Breast epithelium (tissue), 3 donors: Measurements from ENCODE around the gene HUNK.

Source experiments
- POLR2A ChIP-seq: fragments of 450-650 bp; IDR thresholded peaks from one replicate; pipeline ENCODE4 v1.6.1; 2016; ENCODE audit warnings: antibody characterized with exemption, mild to moderate bottlenecking, moderate library complexity
- POLR2AphosphoS5 ChIP-seq, 3 donors: sonication (generic); formaldehyde crosslinking; IDR thresholded peaks; one replicate each; pipeline ENCODE4 v1.6.1; 2017; ENCODE audit warnings: antibody characterized with exemption in 3 of 3
- TF ChIP-seq, protein P1 (sequence below), 3 donors: fragments of 450-650 bp; IDR thresholded peaks; one replicate each; pipeline ENCODE4 v1.5.1; 2016 to 2017; ENCODE audit warnings: antibody characterized with exemption in 3 of 3, mild to moderate bottlenecking in 3 of 3, moderate library complexity in 3 of 3

DNA sequence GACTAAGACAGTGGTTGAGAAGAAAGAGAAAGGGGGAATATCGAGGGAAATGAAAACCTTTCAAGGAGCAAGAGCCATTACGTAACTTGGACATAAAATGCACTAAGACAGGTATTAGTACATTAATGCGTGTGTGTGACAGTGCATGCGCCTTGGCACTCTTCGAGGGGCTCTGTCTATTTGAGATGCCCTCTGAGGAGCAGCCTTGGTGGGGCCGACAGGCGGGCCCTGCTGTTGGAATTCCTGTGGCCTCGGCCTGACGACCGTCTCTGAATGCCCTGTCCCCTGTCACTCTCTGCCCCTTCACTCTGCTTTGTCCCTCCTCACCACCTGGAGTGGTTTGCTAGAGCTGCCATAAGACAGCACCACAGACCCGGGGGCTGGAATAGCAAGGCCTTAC, 12.3 kb downstream of the HUNK start:
- TF ChIP-seq, protein P1, sequence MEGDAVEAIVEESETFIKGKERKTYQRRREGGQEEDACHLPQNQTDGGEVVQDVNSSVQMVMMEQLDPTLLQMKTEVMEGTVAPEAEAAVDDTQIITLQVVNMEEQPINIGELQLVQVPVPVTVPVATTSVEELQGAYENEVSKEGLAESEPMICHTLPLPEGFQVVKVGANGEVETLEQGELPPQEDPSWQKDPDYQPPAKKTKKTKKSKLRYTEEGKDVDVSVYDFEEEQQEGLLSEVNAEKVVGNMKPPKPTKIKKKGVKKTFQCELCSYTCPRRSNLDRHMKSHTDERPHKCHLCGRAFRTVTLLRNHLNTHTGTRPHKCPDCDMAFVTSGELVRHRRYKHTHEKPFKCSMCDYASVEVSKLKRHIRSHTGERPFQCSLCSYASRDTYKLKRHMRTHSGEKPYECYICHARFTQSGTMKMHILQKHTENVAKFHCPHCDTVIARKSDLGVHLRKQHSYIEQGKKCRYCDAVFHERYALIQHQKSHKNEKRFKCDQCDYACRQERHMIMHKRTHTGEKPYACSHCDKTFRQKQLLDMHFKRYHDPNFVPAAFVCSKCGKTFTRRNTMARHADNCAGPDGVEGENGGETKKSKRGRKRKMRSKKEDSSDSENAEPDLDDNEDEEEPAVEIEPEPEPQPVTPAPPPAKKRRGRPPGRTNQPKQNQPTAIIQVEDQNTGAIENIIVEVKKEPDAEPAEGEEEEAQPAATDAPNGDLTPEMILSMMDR (IDR thresholded peaks at IDR 0.05): no peak
- TF ChIP-seq POLR2A: no peak
- TF ChIP-seq POLR2AphosphoS5 (IDR thresholded peaks at IDR 0.05): no peak
